ENCODE measurements around the gene SH3GL3. TPM values are rescaled to one million over a fixed set of nuclear protein-coding genes. Genes with fewer than 3 reads are reported as not detected.

Gene SH3GL3
- total and polyA plus RNA-seq, 2 of the 8 experiments (the other 6 are each of a cell fraction or from before 2014, with no cell fraction given): 14.1 to 19.1 TPM

DNA sequence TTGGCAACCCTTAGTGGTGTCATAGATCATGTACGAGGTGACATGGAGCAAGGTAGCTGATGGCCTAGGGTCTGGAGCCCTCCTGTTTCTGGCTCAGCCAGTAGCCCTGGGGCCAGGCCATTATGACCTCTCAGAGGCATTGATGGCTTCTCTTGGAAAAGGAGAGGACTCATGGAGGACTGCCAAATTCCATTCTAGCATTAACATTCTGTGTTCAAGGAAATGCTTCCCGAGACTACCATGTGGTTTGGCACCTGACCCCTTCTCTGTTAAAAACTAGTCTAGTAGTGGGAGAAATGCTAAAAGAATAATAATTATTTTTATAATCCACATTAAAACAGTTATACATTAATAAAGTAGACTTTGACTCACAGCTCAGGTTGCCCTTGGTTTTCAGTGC lies 166.6 kb downstream of the SH3GL3 start:
- Histone ChIP-seq H4K91ac (replicated peaks; ENCODE audit: insufficient read length, low read length) (no peak overlapping the region), H3K23me2 (ENCODE audit: low read depth, low read length) (no peaks in the 10 kb centered on the region), H3K9ac (replicated peaks in 1 of 4; ENCODE audit: extremely low read depth in 1 of 4, low read depth in 3 of 4, low read length in 3 of 4) (no peak overlapping the region), H3K9me3 (ENCODE audit: insufficient read depth in 2 of 2, low read depth in 1 of 2, low read length in 1 of 2) (no peaks in the 10 kb centered on the region), H4K8ac (ENCODE audit: extremely low read depth, insufficient read depth, low read length) (no peak overlapping the region), H3K14ac (ENCODE audit: insufficient read length) (no peak overlapping the region), H3K79me2 (ENCODE audit: control insufficient read depth in 1 of 2, insufficient read depth in 2 of 2, low read length in 2 of 2) (no peaks in the 10 kb centered on the region), H3K4me2 (ENCODE audit: insufficient read depth in 1 of 2, low read depth in 2 of 2, low read length in 2 of 2) (no peak overlapping the region), H3K79me1 (ENCODE audit: low read depth, low read length) (no peaks in the 10 kb centered on the region), H3K4me3 (ENCODE audit: extremely low read depth in 1 of 4, insufficient read depth in 2 of 4, low read depth in 3 of 4, low read length in 4 of 4) (no peak overlapping the region), H3K4me1 (replicated peaks in 1 of 4; ENCODE audit: control insufficient read depth in 3 of 4, insufficient read depth in 4 of 4, low read length in 3 of 4) (no peaks in the 10 kb centered on the region), H4K5ac (ENCODE audit: insufficient read length, low read depth, low read length) (no peak overlapping the region), H4K20me1 (replicated peaks in 1 of 2; ENCODE audit: control insufficient read depth in 1 of 2, insufficient read depth in 2 of 2, low read length in 2 of 2) (no peaks in the 10 kb centered on the region), H2BK5ac (ENCODE audit: low read depth, low read length) (no peak overlapping the region), H2AFZ (ENCODE audit: low read length) (no peak overlapping the region), H3K18ac (ENCODE audit: extremely low read depth, low read length) (no peak overlapping the region), H2BK12ac (ENCODE audit: low read depth, low read length) (no peak overlapping the region), H3K27me3 (replicated peaks in 1 of 4; ENCODE audit: control insufficient read depth in 3 of 4, extremely low read depth in 1 of 4, insufficient read depth in 3 of 4, low read length in 3 of 4) (no peaks in the 10 kb centered on the region), H3K36me3 (ENCODE audit: control insufficient read depth in 2 of 4, insufficient read depth in 4 of 4, low read length in 3 of 4) (peaks cover 0 to 4% (median 0%) of the 10 kb centered on the region in 4 experiments; a peak in 1 of 8 replicates), H2AK5ac (ENCODE audit: low read depth, low read length) (no peak overlapping the region), H2BK20ac (ENCODE audit: low read length) (no peak overlapping the region), H2BK15ac (ENCODE audit: low read length) (no peak overlapping the region), H3K27ac (ENCODE audit: low read depth, low read length) (no peak overlapping the region), H3K23ac (ENCODE audit: insufficient read length) (no peak overlapping the region), H3K56ac (replicated peaks; ENCODE audit: insufficient read length, low read depth, low read length) (no peak overlapping the region), H2BK120ac (replicated peaks; ENCODE audit: low read depth, low read length) (no peak overlapping the region), H3K4ac (replicated peaks; ENCODE audit: insufficient read length, low read depth, low read length) (no peak overlapping the region)
- WGBS, 2 experiments (ENCODE audit: extremely low coverage in 1 of 2, insufficient coverage in 1 of 2, insufficient read length in 1 of 2, insufficient replicate concordance in 2 of 2, low coverage in 1 of 2, low lambda C conversion rate in 2 of 2, missing lambda C conversion rate in 1 of 2): 92% methylated on average over 2 of the region's 2 CpGs; no CpG with 5 or more reads in 1 of the 2 experiments
- DNase-seq (ENCODE audit: low read depth in 1 of 2, low spot score in 2 of 2) (no peak), FAIRE-seq (no peak)
- POLR2A ChIA-PET (ENCODE audit: partially characterized antibody): interaction anchor here (1.0 kb wide), 2 partner anchors 9 kb away, joined by 3 read pairs; no protein-coding TSS in a partner anchor
- CTCF ChIA-PET (ENCODE audit: partially characterized antibody): interaction anchor here (1.2 kb wide), 1 partner anchor 175 kb away, joined by 3 read pairs; no protein-coding TSS in a partner anchor
- no peak for TF ChIP-seq ZNF274 (IDR thresholded peaks at IDR 0.05; ENCODE audit: borderline replicate concordance, extremely low read depth, low read length)
- no peak for TF ChIP-seq RXRA (IDR thresholded peaks at IDR 0.05; ENCODE audit: insufficient read depth, low read depth, low read length)
- TF ChIP-seq EGR1 (IDR thresholded peaks at IDR 0.05; ENCODE audit: borderline replicate concordance, low read depth, low read length): no peak
- TF ChIP-seq SP4 (IDR thresholded peaks at IDR 0.05; ENCODE audit: low read length): no peak
- TF ChIP-seq SIX5 (IDR thresholded peaks at IDR 0.05; ENCODE audit: low read depth, low read length): no peak
- TF ChIP-seq MAFK (IDR thresholded peaks at IDR 0.05; ENCODE audit: low read depth, low read length): no peak
- TF ChIP-seq TBP (IDR thresholded peaks at IDR 0.05; ENCODE audit: low read depth, low read length): no peak
- TF ChIP-seq BRCA1 (IDR thresholded peaks at IDR 0.05; ENCODE audit: low read depth, low read length): no peak
- no peak for TF ChIP-seq RAD21 (IDR thresholded peaks at IDR 0.05 in 1 of 2, conservative IDR thresholded peaks at IDR 0.05 in 1 of 2; ENCODE audit: low read depth in 2 of 2, low read length in 2 of 2)
- TF ChIP-seq EP300 (IDR thresholded peaks at IDR 0.05; ENCODE audit: borderline replicate concordance in 1 of 2, low read depth in 2 of 2, low read length in 2 of 2): no peak
- no peak for TF ChIP-seq HDAC2 (IDR thresholded peaks at IDR 0.05; ENCODE audit: borderline replicate concordance in 1 of 2, low read depth in 2 of 2, low read length in 2 of 2)
- TF ChIP-seq CHD1 (IDR thresholded peaks at IDR 0.05; ENCODE audit: low read depth, low read length): no peak
- TF ChIP-seq NRF1 (IDR thresholded peaks at IDR 0.05; ENCODE audit: low read depth, low read length): no peak
- TF ChIP-seq CBX8 (IDR thresholded peaks at IDR 0.05; ENCODE audit: borderline replicate concordance, low read depth, low read length): no peak

Measured in H1 (cell line).